Activated CD4-positive, alpha-beta T cell treated with anti-CD3 and anti-CD28 coated beads, Interleukin-2, amount 10 ng/mL, durations not matched to agents 7 days and 5 days (primary cell): ENCODE data around the gene HBM. TPM values are rescaled to one million over a fixed set of nuclear protein-coding genes. Genes with fewer than 3 reads are reported as not detected.
"Not testable (repeated sequence)": the region's sequence is repeated elsewhere in the genome, so short reads cannot be mapped to it uniquely, and the experiment has no call there.

Experiments used
- CTCF ChIA-PET: fragments of 350-600 bp; sonication (Branson Sonifier 250); formaldehyde crosslinking; loops from one replicate; lab custom pipeline; 2021; ENCODE audit warnings: antibody characterized with exemption; lab: Charles Lee
- POLR2A ChIA-PET: fragments of 350-600 bp; sonication (Branson Sonifier 250); formaldehyde crosslinking; loops from one replicate; lab custom pipeline; 2021; ENCODE audit warnings: antibody characterized with exemption; lab: Charles Lee
- DNase-seq: peaks from one replicate; pipeline ENCODE4 v3.0.0-alpha.2; 2020
- H3K27ac Mint-ChIP-seq: one replicate; pipeline ENCODE4 v1.8.0; 2021; ENCODE audit warnings: mild to moderate bottlenecking, moderate library complexity, mixed read lengths
- H3K27me3 Mint-ChIP-seq: one replicate; pipeline ENCODE4 v1.8.0; 2021; ENCODE audit warnings: mixed read lengths
- H3K36me3 Mint-ChIP-seq: one replicate; pipeline ENCODE4 v1.8.0; 2021; ENCODE audit warnings: low read depth, mixed read lengths
- H3K4me1 Mint-ChIP-seq: one replicate; pipeline ENCODE4 v1.8.0; 2021; ENCODE audit warnings: mixed read lengths
- H3K4me3 Mint-ChIP-seq: one replicate; pipeline ENCODE4 v1.8.0; 2021; ENCODE audit warnings: mild to moderate bottlenecking, moderate library complexity, mixed read lengths
- H3K9me3 Mint-ChIP-seq: one replicate; pipeline ENCODE4 v1.8.0; 2021; ENCODE audit warnings: mixed read lengths
- total RNA-seq, 2 experiments: library from RNA; stranded (reverse); gene quantifications; one replicate each; pipeline ENCODE4 v1.2.3, GENCODE V29; 2021

HBM gene
- total RNA-seq, 2 experiments from 2014 or later: not detected

DNA sequence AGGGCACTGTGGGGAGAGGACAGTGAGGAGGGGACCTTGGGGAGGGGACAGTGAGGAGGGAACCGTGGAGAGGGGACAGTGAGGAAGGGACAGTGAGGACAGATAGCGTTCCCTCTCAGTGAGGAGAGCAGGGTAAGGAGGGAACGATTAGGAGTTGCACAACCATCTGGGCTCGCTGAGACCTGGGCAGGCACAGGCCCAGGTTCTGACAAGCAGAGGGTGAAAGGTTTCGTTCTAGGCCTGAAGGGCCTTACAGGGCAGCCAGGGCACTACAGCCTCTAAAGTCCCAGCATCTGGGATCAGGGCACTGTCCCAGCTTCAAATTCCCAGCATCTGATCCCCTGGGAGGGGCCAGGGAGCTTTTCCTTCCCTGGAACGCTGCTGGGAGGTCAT is 12.7 kb upstream of the HBM start:
- DNase-seq, H3K36me3 Mint-ChIP-seq, CTCF ChIA-PET, POLR2A ChIA-PET, H3K27ac Mint-ChIP-seq, H3K9me3 Mint-ChIP-seq, H3K4me1 Mint-ChIP-seq, H3K4me3 Mint-ChIP-seq: not testable (repeated sequence)
- H3K27me3 Mint-ChIP-seq: peaks cover 37% of the 10 kb centered on the region

DNA sequence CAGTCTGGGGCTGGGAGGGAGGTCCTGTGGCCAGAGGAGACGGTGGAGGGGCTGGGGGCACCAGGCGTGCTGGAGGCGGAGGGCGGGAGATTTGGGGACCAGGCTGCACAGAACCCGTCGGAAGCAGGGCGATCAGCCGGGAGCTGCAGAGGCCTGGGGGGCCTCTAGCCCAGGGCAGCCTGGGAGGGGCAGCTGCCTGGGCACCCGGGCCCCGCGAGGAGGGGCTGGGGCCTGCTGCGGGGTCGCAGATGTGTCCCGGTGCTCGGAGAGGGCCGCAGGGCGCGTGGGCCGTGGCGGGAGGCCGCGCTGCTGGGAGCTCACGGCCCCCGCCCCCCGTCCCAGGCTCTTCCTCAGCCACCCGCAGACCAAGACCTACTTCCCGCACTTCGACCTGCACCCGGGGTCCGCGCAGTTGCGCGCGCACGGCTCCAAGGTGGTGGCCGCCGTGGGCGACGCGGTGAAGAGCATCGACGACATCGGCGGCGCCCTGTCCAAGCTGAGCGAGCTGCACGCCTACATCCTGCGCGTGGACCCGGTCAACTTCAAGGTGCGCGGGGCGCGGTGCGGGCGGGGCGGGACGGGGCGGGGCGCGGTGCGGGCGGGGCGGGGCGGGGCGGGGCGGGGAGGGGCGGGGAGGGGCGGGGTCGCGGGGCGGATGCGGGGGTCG is 12.1 kb upstream of the HBM start:
- H3K36me3 Mint-ChIP-seq, H3K4me3 Mint-ChIP-seq, CTCF ChIA-PET, POLR2A ChIA-PET, H3K9me3 Mint-ChIP-seq, DNase-seq, H3K4me1 Mint-ChIP-seq, H3K27ac Mint-ChIP-seq: not testable (repeated sequence)
- H3K27me3 Mint-ChIP-seq: peaks cover 39% of the 10 kb centered on the region

DNA sequence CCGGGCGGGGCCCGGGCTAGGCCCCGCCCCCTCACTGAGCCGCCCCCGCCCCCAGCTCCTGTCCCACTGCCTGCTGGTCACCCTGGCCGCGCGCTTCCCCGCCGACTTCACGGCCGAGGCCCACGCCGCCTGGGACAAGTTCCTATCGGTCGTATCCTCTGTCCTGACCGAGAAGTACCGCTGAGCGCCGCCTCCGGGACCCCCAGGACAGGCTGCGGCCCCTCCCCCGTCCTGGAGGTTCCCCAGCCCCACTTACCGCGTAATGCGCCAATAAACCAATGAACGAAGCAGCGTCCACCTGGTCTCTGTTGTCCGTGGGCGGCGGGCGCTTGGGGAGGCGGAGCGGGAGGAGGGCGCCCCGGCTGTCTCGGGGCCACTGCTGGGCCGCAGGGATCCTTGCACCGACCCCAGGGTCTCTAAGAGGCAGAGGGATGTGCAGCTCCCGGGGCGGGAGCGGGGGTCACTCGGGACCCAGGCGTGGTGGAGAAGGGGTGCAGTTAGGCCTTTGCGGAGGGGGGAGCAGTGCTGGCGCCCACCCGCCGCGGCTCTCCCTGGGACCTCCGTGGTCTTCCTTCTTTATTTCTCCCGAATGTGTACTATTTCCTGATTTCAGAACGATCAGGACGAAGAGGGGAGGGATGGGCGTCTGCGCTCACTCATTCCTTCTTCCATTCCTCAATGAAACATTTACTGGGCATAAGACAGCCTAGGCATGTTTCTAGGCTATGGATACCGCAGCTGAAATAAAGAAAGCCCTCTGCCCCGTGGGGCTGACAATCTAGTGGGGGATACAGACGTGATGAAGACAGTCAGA is 11.4 kb upstream of the HBM start:
- no peaks in the 10 kb centered on the region for H3K36me3 Mint-ChIP-seq
- H3K9me3 Mint-ChIP-seq: no peaks in the 10 kb centered on the region
- peaks cover 5% of the 10 kb centered on the region for H3K4me1 Mint-ChIP-seq
- H3K27me3 Mint-ChIP-seq: peaks cover 40% of the 10 kb centered on the region
- no peak for DNase-seq
- peak overlapping the region; percentile 61 for H3K4me3 Mint-ChIP-seq
- POLR2A ChIA-PET: no interaction called here
- no peak overlapping the region for H3K27ac Mint-ChIP-seq
- CTCF ChIA-PET: no interaction called here

DNA sequence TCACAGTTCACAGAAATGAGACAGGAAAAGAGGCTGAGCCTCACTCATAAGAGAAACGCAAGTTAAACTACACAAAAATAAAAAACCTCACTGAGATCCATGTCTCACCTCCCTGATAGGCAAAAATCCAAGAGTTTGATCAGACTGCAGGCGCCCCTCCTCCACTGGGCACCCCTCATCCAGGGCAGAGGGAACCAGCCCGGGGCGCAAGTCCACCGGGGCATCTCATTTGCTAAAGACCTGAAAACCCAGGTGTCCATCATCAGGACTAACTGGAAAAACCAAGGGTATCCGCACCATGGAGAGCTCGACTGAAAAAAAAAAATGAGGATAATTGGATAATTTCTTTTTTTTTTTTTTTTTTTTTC is 10.8 kb upstream of the HBM start:
- no peak for DNase-seq
- no peaks in the 10 kb centered on the region for H3K36me3 Mint-ChIP-seq
- H3K27me3 Mint-ChIP-seq: peaks cover 38% of the 10 kb centered on the region
- ChIA-PET POLR2A (no interaction called here), CTCF (no interaction called here)
- H3K27ac Mint-ChIP-seq: no peak overlapping the region
- peak overlapping the region; percentile 61 for H3K4me3 Mint-ChIP-seq
- no peaks in the 10 kb centered on the region for H3K9me3 Mint-ChIP-seq
- peaks cover 5% of the 10 kb centered on the region for H3K4me1 Mint-ChIP-seq

DNA sequence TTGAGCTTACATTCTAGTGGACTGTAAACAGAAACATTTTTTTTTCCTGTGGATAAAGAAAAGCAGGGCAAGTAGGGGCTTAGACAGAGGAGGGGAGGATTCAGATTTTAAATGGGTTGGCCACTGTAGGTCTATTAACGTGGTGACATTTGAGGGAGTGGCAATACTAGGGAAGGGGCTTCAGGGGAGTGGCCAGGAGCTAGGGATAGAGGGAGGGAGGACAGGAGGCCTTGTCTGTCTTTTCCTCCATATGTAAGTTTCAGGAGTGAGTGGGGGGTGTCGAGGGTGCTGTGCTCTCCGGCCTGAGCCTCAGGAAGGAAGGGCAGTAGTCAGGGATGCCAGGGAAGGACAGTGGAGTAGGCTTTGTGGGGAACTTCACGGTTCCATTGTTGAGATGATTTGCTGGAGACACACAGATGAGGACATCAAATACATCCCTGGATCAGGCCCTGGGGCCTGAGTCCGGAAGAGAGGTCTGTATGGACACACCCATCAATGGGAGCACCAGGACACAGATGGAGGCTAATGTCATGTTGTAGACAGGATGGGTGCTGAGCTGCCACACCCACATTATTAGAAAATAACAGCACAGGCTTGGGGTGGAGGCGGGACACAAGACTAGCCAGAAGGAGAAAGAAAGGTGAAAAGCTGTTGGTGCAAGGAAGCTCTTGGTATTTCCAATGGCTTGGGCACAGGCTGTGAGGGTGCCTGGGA is 6.5 kb upstream of the HBM start:
- Mint-ChIP-seq H3K4me1 (peaks cover 5% of the 10 kb centered on the region), H3K9me3 (no peaks in the 10 kb centered on the region), H3K4me3 (no peak overlapping the region), H3K27ac (no peak overlapping the region), H3K36me3 (no peaks in the 10 kb centered on the region), H3K27me3 (peaks cover 27% of the 10 kb centered on the region)
- ChIA-PET POLR2A (no interaction called here), CTCF (interaction anchor here (0.7 kb wide), 1 partner anchor 202 kb away, joined by 3 read pairs; no protein-coding TSS in a partner anchor)
- no peak for DNase-seq

DNA sequence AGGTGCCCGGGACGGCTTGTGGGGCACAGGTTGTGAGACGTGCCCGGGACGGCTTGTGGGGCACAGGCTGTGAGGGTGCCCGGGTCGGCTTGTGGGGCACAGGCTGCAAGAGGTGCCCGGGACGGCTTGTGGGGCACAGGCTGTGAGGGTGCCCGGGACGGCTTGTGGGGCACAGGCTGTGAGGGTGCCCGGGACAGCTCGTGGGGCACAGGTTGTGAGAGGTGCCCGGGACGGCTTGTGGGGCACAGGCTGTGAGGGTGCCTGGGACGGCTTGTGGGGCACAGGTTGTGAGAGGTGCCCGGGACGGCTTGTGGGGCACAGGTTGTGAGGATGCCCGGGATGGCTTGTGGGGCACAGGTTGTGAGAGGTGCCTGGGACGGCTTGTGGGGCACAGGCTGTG is 5.5 kb upstream of the HBM start:
- H3K4me3 Mint-ChIP-seq, H3K9me3 Mint-ChIP-seq, DNase-seq, H3K36me3 Mint-ChIP-seq, H3K4me1 Mint-ChIP-seq, CTCF ChIA-PET, POLR2A ChIA-PET, H3K27ac Mint-ChIP-seq: not testable (repeated sequence)
- peaks cover 20% of the 10 kb centered on the region for H3K27me3 Mint-ChIP-seq

DNA sequence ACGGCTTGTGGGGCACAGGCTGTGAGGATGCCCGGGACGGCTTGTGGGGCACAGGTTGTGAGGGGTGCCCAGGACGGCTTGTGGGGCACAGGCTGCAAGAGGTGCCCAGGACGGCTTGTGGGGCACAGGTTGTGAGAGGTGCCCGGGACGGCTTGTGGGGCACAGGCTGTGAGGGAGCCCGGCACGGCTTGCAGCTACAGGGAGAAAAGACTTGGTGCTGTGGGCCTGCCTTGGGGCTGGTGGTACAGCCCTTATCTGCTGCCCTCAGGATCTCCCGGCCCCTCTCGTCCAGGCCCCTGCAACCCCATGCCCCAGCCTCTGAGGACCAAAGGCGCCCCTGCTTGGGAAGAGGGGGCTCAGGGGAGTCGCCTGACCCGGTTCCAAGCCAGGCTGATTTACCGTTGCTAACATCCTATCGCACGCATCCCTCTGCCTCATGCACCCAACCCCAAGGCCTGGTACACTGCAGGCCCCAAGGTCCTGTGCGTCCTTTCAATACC is 5.0 kb upstream of the HBM start:
- Mint-ChIP-seq H3K4me3 (no peak overlapping the region), H3K27ac (no peak overlapping the region), H3K27me3 (peaks cover 20% of the 10 kb centered on the region), H3K4me1 (no peaks in the 10 kb centered on the region), H3K9me3 (no peaks in the 10 kb centered on the region), H3K36me3 (no peaks in the 10 kb centered on the region)
- ChIA-PET POLR2A (no interaction called here), CTCF (no interaction called here)
- no peak for DNase-seq

DNA sequence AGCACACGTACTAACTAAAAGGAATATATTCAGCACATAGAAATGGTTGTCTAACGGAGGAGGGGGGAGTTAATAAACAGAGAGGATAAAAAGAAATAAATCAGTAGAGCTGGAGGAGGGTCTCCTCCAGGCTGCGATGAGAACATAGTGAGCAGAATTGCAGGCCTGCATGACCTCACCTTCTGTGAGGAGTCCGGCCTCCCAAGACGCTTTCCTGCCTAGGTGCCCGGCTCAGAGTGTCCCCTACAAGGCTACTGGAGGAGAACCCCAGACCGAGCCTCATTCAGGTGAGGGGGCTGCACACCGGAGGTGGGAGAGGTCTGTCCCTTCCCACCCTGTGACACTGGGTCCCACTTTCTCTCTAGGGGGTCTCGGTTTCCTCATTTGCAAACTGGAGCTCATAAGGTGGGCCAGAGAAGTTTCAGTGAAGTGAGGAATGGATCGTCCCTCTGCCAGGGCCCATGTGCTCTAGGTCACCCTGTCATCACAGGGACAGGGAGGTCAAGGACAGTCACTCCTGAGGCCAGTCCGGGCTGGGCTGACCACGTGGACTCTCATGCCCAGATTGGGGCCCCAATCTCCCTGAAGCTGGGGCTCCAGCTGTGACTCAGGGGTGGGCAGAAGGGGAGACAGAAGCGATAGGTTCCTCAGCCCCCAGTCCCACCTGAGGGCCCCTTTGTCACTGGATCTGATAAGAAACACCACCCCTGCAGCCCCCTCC is 3.3 kb upstream of the HBM start:
- H3K4me1 Mint-ChIP-seq: peaks cover 4% of the 10 kb centered on the region
- CTCF ChIA-PET: interaction anchor here (1.0 kb wide), 3 partner anchors 72 to 227 kb away, joined by 3 read pairs; partner anchors contain the start of gene FAM234A
- DNase-seq: no peak
- POLR2A ChIA-PET: no interaction called here
- peaks cover 27% of the 10 kb centered on the region for H3K27me3 Mint-ChIP-seq
- H3K4me3 Mint-ChIP-seq: no peak overlapping the region
- no peaks in the 10 kb centered on the region for H3K36me3 Mint-ChIP-seq
- no peaks in the 10 kb centered on the region for H3K9me3 Mint-ChIP-seq
- H3K27ac Mint-ChIP-seq: no peak overlapping the region

DNA sequence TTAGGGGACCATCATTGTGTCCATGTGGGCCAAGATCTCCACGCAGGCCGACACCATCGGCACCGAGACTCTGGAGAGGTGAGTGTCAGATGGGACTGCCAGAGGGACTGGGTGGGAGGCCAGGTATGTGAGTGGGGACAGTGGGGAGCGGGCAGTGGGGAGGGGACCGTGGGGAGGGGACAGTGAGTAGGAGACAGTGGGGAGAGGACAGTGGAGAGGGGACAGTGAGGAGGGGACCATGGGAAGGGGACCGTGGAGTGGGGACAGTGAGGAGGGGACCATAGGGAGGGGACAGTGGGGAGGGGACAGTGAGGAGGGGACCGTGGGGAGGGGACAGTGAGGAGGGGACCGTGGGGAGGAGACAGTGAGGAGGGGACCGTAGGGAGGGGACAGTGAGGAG is 2.6 kb upstream of the HBM start:
- H3K9me3 Mint-ChIP-seq, POLR2A ChIA-PET: not testable (repeated sequence)

DNA sequence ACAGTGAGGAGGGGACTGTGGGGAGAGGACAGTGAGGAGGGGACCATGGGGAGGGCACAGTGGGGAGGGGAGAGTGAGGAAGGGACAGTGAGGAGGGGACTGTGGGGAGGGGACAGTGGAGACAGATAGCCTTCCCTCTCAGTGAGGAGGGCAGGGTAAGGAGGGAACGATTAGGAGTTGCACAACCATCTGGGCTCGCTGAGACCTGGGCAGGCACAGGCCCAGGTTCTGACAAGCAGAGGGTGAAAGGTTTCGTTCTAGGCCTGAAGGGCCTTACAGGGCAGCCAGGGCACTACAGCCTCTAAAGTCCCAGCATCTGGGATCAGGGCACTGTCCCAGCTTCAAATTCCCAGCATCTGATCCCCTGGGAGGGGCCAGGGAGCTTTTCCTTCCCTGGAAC is 2.1 kb upstream of the HBM start:
- H3K4me1 Mint-ChIP-seq, POLR2A ChIA-PET, H3K36me3 Mint-ChIP-seq, H3K27ac Mint-ChIP-seq, H3K9me3 Mint-ChIP-seq, DNase-seq, H3K4me3 Mint-ChIP-seq, CTCF ChIA-PET: not testable (repeated sequence)
- H3K27me3 Mint-ChIP-seq: peaks cover 32% of the 10 kb centered on the region

More for the DNA sequence above, 2.6 kb upstream of the HBM start:
- CTCF ChIA-PET: interaction anchor here (1.0 kb wide), 1 partner anchor 226 kb away, joined by 3 read pairs; no protein-coding TSS in a partner anchor
- H3K27ac Mint-ChIP-seq, H3K4me1 Mint-ChIP-seq, DNase-seq, H3K36me3 Mint-ChIP-seq, H3K4me3 Mint-ChIP-seq: not testable (repeated sequence)
- peaks cover 29% of the 10 kb centered on the region for H3K27me3 Mint-ChIP-seq

DNA sequence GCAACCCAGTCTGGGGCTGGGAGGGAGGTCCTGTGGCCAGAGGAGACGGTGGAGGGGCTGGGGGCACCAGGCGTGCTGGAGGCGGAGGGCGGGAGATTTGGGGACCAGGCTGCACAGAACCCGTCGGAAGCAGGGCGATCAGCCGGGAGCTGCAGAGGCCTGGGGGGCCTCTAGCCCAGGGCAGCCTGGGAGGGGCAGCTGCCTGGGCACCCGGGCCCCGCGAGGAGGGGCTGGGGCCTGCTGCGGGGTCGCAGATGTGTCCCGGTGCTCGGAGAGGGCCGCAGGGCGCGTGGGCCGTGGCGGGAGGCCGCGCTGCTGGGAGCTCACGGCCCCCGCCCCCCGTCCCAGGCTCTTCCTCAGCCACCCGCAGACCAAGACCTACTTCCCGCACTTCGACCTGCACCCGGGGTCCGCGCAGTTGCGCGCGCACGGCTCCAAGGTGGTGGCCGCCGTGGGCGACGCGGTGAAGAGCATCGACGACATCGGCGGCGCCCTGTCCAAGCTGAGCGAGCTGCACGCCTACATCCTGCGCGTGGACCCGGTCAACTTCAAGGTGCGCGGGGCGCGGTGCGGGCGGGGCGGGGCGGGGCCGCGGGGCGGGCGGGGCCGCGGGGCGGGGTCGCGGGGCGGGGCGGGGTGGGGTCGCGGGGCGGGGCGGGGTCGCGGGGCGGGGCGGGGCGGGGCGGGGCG is 1.5 kb upstream of the HBM start:
- CTCF ChIA-PET, POLR2A ChIA-PET, H3K9me3 Mint-ChIP-seq, H3K36me3 Mint-ChIP-seq, H3K4me3 Mint-ChIP-seq, H3K27ac Mint-ChIP-seq, DNase-seq, H3K4me1 Mint-ChIP-seq: not testable (repeated sequence)
- peaks cover 34% of the 10 kb centered on the region for H3K27me3 Mint-ChIP-seq

DNA sequence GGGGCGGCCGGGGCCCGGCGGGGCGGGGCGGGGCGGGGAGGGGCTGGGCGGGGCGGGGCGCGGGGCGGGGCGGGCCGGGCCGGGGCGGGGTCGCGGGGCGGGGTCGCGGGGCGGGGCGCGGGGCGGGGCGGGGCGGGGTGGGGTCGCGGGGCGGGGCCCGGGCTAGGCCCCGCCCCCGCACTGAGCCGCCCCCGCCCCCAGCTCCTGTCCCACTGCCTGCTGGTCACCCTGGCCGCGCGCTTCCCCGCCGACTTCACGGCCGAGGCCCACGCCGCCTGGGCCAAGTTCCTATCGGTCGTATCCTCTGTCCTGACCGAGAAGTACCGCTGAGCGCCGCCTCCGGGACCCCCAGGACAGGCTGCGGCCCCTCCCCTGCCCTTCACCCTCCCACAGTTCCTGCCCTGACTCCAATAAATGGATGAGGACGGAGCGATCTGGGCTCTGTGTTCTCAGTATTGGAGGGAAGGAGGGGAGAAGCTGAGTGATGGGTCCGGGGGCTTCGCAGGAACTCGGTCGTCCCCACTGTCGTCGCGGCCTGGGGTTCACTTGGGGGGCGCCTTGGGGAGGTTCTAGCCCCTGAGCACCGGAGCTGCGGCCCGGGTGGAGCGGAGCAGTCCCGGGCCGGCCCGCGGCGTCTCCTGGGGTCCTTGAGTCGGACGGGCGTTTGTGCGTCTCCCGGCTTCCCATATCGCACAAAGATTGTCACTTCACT is 795 bp upstream of the HBM start:
- H3K36me3 Mint-ChIP-seq: no peaks in the 10 kb centered on the region

More for the DNA sequence above, 795 bp upstream of the HBM start:
- no peak overlapping the region for H3K4me3 Mint-ChIP-seq
- peaks cover 32% of the 10 kb centered on the region for H3K27me3 Mint-ChIP-seq
- ChIA-PET CTCF (no interaction called here), POLR2A (no interaction called here)
- DNase-seq: no peak
- no peaks in the 10 kb centered on the region for H3K9me3 Mint-ChIP-seq
- H3K27ac Mint-ChIP-seq: no peak overlapping the region
- H3K4me1 Mint-ChIP-seq: peaks cover 4% of the 10 kb centered on the region
